H1 (cell line): ENCODE measurements around the gene ROR1.

Source experiments
- EP300 ChIP-seq, 2 experiments: IDR thresholded peaks; 1 replicate in 1 of 2; 2 replicates in 1 of 2; pipeline ENCODE4 v1.6.1; 2011 to 2012; ENCODE audit warnings: low read depth in 2 of 2, low read length in 2 of 2, mild to moderate bottlenecking in 2 of 2, borderline replicate concordance in 1 of 2, inconsistent platforms in 1 of 2, moderate library complexity in 1 of 2
- JUND ChIP-seq: IDR thresholded peaks from 2 replicates; pipeline ENCODE4 v1.6.1; 2011; ENCODE audit warnings: mild to moderate bottlenecking, improper control_type of control experiment, low read length
- PHF8 ChIP-seq: fragments of 200-600 bp; sonication (generic); conservative IDR thresholded peaks from 2 replicates; pipeline ENCODE4 v1.7.1; 2012; ENCODE audit warnings: low read depth, mild to moderate bottlenecking, inconsistent platforms, low read length, moderate library complexity
- SP2 ChIP-seq: IDR thresholded peaks from 2 replicates; pipeline ENCODE4 v1.6.1; 2012; ENCODE audit warnings: mild to moderate bottlenecking, low read length, inconsistent platforms
- TAF1 ChIP-seq: IDR thresholded peaks from 2 replicates; pipeline ENCODE4 v1.6.1; 2011; ENCODE audit warnings: mild to moderate bottlenecking, low read depth, low read length
- ZNF274 ChIP-seq: IDR thresholded peaks from 2 replicates; pipeline ENCODE4 v1.7.0; 2012; ENCODE audit warnings: low read length, borderline replicate concordance; ENCODE audit errors: extremely low read depth
- TF ChIP-seq, protein P1 (sequence below), 3 experiments: IDR thresholded peaks; 1 replicate in 2 of 3; 2 replicates in 1 of 3; pipeline versions ENCODE4 v1.5.1 to v1.6.1; 2011; ENCODE audit warnings: low read length in 3 of 3, mild to moderate bottlenecking in 3 of 3, inconsistent platforms in 2 of 3, low read depth in 1 of 3, moderate library complexity in 1 of 3; ENCODE audit not compliant: insufficient read depth in 1 of 3; ENCODE audit errors: control extremely low read depth in 1 of 3
- TF ChIP-seq, protein P2 (sequence below): IDR thresholded peaks from 2 replicates; pipeline ENCODE4 v1.6.1; 2011; ENCODE audit warnings: low read length, improper control_type of control experiment

DNA sequence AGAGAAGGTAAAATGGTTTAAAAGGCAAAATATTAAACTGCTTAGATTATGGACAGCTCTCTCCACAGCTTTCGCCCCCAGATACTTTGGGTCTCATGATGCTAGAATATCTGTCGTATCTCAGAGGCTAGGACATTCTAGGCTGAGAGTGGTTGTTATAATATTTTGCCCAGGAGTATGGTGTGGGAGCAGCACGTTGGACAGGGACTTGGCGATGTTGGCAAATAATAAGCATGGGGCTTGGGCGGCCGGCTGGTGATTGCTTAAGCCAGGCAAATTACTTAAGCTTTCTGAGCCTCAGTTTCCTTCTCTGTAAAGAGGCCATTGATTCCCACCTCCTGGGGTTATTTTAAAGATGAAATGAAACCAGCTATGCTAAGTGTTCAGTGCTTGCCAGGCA lies 133.2 kb downstream of the ROR1 start:
- TF ChIP-seq, protein P1, sequence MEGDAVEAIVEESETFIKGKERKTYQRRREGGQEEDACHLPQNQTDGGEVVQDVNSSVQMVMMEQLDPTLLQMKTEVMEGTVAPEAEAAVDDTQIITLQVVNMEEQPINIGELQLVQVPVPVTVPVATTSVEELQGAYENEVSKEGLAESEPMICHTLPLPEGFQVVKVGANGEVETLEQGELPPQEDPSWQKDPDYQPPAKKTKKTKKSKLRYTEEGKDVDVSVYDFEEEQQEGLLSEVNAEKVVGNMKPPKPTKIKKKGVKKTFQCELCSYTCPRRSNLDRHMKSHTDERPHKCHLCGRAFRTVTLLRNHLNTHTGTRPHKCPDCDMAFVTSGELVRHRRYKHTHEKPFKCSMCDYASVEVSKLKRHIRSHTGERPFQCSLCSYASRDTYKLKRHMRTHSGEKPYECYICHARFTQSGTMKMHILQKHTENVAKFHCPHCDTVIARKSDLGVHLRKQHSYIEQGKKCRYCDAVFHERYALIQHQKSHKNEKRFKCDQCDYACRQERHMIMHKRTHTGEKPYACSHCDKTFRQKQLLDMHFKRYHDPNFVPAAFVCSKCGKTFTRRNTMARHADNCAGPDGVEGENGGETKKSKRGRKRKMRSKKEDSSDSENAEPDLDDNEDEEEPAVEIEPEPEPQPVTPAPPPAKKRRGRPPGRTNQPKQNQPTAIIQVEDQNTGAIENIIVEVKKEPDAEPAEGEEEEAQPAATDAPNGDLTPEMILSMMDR (IDR thresholded peaks at IDR 0.05; ENCODE audit: control extremely low read depth in 1 of 3, insufficient read depth in 1 of 3, low read depth in 1 of 3, low read length in 3 of 3) = no peak
- TF ChIP-seq TAF1 = no peak
- TF ChIP-seq EP300 (IDR thresholded peaks at IDR 0.05; ENCODE audit: borderline replicate concordance in 1 of 2, low read depth in 2 of 2, low read length in 2 of 2) = no peak
- TF ChIP-seq, protein P2, sequence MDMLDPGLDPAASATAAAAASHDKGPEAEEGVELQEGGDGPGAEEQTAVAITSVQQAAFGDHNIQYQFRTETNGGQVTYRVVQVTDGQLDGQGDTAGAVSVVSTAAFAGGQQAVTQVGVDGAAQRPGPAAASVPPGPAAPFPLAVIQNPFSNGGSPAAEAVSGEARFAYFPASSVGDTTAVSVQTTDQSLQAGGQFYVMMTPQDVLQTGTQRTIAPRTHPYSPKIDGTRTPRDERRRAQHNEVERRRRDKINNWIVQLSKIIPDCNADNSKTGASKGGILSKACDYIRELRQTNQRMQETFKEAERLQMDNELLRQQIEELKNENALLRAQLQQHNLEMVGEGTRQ = no peak
- TF ChIP-seq JUND = no peak
- no peak for TF ChIP-seq ZNF274
- TF ChIP-seq PHF8 = no peak
- TF ChIP-seq SP2 = no peak
